MM.1S (cell line): ENCODE measurements around the gene CLEC2A.

Source experiments
- DNase-seq: peaks from one replicate; pipeline ENCODE4 v3.0.0-alpha.2; 2015
- H2AFZ ChIP-seq: fragments of 300-600 bp; sonication (generic); 2 replicates; pipeline ENCODE4 v1.6.0; 2016; ENCODE audit warnings: antibody characterized with exemption, low read length
- H3F3A ChIP-seq: fragments of 300-600 bp; sonication (generic); 2 replicates; pipeline ENCODE4 v1.6.1; 2016; ENCODE audit warnings: mild to moderate bottlenecking, antibody characterized with exemption, low read length, moderate library complexity, mixed read lengths; ENCODE audit not compliant: insufficient read depth
- H3K27ac ChIP-seq: fragments of 300-600 bp; sonication (generic); 2 replicates; pipeline ENCODE4 v1.5.1; 2016; ENCODE audit warnings: mild to moderate bottlenecking, low read length
- H3K27me3 ChIP-seq: fragments of 300-600 bp; sonication (generic); replicated peaks from 2 replicates; pipeline ENCODE4 v1.6.0; 2016; ENCODE audit warnings: low read length; ENCODE audit not compliant: insufficient read depth
- H3K36me3 ChIP-seq: fragments of 300-600 bp; sonication (generic); replicated peaks from 2 replicates; pipeline ENCODE4 v1.6.1; 2016; ENCODE audit warnings: mild to moderate bottlenecking, low read length, mixed read lengths; ENCODE audit not compliant: insufficient read depth
- H3K4me1 ChIP-seq: fragments of 300-600 bp; sonication (generic); 2 replicates; pipeline ENCODE4 v1.6.1; 2016; ENCODE audit warnings: low read length, mixed read lengths
- H3K4me2 ChIP-seq: fragments of 300-600 bp; sonication (generic); 2 replicates; pipeline ENCODE4 v1.6.0; 2016; ENCODE audit warnings: low read depth, low read length
- H3K4me3 ChIP-seq: fragments of 300-600 bp; sonication (generic); 2 replicates; pipeline ENCODE4 v1.5.1; 2016; ENCODE audit warnings: low read length, mixed read lengths
- H3K79me2 ChIP-seq: fragments of 300-600 bp; sonication (generic); 2 replicates; pipeline ENCODE4 v1.6.1; 2016; ENCODE audit warnings: mixed run types, low read length, mixed read lengths
- H3K9ac ChIP-seq: fragments of 300-600 bp; sonication (generic); 2 replicates; pipeline ENCODE4 v1.6.1; 2016; ENCODE audit warnings: low read length, mixed read lengths
- H3K9me2 ChIP-seq: fragments of 300-600 bp; sonication (generic); replicated peaks from 2 replicates; pipeline ENCODE4 v1.6.1; 2016; ENCODE audit warnings: mild to moderate bottlenecking, low read length, mixed read lengths; ENCODE audit not compliant: insufficient read depth
- H3K9me3 ChIP-seq: fragments of 300-600 bp; sonication (generic); replicated peaks from 2 replicates; pipeline ENCODE4 v1.6.1; 2016; ENCODE audit warnings: mild to moderate bottlenecking, low read length, mixed read lengths; ENCODE audit not compliant: insufficient read depth
- H4K20me1 ChIP-seq: fragments of 300-600 bp; sonication (generic); 2 replicates; pipeline ENCODE4 v1.6.1; 2016; ENCODE audit warnings: mild to moderate bottlenecking, low read length, moderate library complexity, mixed read lengths; ENCODE audit not compliant: insufficient read depth
- EZH2 ChIP-seq: fragments of 300-600 bp; sonication (generic); optimal IDR thresholded peaks from 2 replicates; pipeline ENCODE3; 2017; ENCODE audit warnings: low read depth, mild to moderate bottlenecking, antibody characterized with exemption, low read length, mixed read lengths
- EZH2phosphoT487 ChIP-seq: fragments of 300-600 bp; sonication (generic); IDR thresholded peaks from 2 replicates; pipeline ENCODE4 v1.6.1; 2018; ENCODE audit warnings: antibody characterized with exemption, low read length
- TF ChIP-seq, protein P1 (sequence below): fragments of 300-600 bp; sonication (generic); IDR thresholded peaks from 2 replicates; pipeline ENCODE4 v1.5.1; 2016; ENCODE audit warnings: antibody characterized with exemption, low read length, mixed read lengths

CLEC2A gene

DNA sequence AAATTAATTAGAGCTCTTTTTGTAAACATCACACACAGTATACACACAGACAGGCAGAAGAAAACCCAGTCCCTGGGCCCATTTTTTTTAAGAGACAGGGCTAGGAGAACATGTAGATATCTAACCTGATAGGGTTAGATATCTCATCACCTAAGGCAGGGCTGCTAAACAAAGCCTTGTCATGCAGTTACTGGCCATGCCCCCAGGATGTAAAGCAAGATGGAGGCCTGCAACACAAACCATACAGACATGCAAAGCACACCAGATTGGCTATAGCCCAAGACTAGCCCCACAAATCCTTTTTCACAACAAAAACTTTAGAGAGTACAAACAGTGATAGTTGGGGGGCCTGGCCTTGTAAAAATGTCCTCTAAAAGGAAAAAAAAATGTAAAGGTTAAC lies 20.5 kb downstream of the CLEC2A start:
- Histone ChIP-seq H3K9me2 (no peaks in the 10 kb centered on the region), H2AFZ (no peak overlapping the region), H4K20me1 (no peaks in the 10 kb centered on the region), H3K27me3 (no peaks in the 10 kb centered on the region), H3K79me2 (no peaks in the 10 kb centered on the region), H3K36me3 (no peaks in the 10 kb centered on the region), H3K9ac (no peak overlapping the region), H3F3A (no peaks in the 10 kb centered on the region), H3K4me3 (no peak overlapping the region), H3K27ac (no peak overlapping the region), H3K4me1 (no peaks in the 10 kb centered on the region), H3K9me3 (no peaks in the 10 kb centered on the region), H3K4me2 (no peak overlapping the region)
- DNase-seq, result no peak
- TF ChIP-seq EZH2, result no peak
- TF ChIP-seq, protein P1, sequence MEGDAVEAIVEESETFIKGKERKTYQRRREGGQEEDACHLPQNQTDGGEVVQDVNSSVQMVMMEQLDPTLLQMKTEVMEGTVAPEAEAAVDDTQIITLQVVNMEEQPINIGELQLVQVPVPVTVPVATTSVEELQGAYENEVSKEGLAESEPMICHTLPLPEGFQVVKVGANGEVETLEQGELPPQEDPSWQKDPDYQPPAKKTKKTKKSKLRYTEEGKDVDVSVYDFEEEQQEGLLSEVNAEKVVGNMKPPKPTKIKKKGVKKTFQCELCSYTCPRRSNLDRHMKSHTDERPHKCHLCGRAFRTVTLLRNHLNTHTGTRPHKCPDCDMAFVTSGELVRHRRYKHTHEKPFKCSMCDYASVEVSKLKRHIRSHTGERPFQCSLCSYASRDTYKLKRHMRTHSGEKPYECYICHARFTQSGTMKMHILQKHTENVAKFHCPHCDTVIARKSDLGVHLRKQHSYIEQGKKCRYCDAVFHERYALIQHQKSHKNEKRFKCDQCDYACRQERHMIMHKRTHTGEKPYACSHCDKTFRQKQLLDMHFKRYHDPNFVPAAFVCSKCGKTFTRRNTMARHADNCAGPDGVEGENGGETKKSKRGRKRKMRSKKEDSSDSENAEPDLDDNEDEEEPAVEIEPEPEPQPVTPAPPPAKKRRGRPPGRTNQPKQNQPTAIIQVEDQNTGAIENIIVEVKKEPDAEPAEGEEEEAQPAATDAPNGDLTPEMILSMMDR, result no peak
- TF ChIP-seq EZH2phosphoT487, result no peak

DNA sequence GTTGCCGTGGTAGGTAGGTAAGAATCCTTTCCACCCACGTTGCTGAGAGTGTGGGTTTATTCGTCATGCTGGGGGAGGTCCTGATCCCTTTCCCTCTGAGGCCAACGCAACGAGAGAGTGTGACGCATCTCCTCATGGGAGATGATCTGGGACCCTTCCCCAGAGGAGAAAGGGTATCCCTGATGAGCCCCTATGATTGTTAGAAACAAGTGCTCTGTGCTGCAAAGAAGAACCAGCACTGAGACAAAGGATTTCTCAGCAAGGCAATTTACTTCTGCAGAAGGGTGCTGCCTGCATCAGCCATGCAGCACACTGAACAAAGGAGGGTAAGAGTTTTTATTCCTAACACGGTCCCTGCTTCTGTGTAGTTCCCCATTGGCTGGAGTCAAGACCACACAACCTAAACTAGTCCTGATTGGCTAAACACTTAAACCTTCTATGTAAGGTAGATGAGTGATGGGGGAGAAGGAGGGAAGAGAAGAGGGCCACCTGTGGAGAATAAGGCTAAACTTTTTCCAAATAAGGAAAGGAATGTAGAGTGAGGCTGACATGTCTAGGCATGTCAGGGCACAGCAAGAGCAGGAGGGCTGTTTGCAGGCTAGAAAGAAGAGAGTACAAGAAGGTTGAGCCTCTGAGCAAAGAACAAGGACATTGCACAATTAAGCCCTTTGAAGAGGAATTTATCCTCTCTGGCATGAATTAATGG lies 21.3 kb downstream of the CLEC2A start:
- H3K9ac ChIP-seq, result no peak overlapping the region
- no peaks in the 10 kb centered on the region for H3K9me3 ChIP-seq
- no peak overlapping the region for H2AFZ ChIP-seq
- TF ChIP-seq, protein P1, result no peak
- TF ChIP-seq EZH2phosphoT487 (no peak), EZH2 (no peak)
- no peaks in the 10 kb centered on the region for H3K4me1 ChIP-seq
- no peak overlapping the region for H3K27ac ChIP-seq
- no peak overlapping the region for H3K4me3 ChIP-seq
- no peaks in the 10 kb centered on the region for H3K36me3 ChIP-seq
- no peak overlapping the region for H3K4me2 ChIP-seq
- H4K20me1 ChIP-seq, result no peaks in the 10 kb centered on the region
- H3F3A ChIP-seq, result no peaks in the 10 kb centered on the region
- no peak for DNase-seq
- no peaks in the 10 kb centered on the region for H3K79me2 ChIP-seq
- no peaks in the 10 kb centered on the region for H3K27me3 ChIP-seq
- no peaks in the 10 kb centered on the region for H3K9me2 ChIP-seq

DNA sequence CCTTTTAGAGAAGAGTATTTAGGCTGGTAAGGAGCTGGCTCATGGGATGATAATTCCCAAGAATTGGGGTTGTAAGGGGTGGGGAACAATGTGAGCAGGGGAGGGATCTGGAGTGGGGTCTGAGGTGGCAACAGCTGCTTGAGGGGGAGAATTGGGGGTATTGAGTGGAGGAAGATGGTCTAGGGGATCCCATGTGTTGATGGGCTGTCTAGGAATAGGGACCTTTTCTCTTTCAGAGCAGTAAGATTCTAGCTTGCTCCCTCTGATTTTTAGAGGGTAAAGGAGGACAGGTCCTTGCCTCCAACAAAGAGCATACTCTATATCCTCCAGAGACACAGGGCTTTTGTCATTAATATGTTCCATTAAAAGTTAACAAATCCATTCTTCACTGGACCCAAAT lies 22.4 kb downstream of the CLEC2A start:
- Histone ChIP-seq H4K20me1 (no peaks in the 10 kb centered on the region), H3K4me1 (no peaks in the 10 kb centered on the region), H3K27me3 (no peaks in the 10 kb centered on the region), H3K9ac (no peak overlapping the region), H3K27ac (no peak overlapping the region), H3K4me3 (no peak overlapping the region), H3K4me2 (no peak overlapping the region), H3K9me3 (no peaks in the 10 kb centered on the region), H2AFZ (no peak overlapping the region), H3K9me2 (no peaks in the 10 kb centered on the region), H3K79me2 (no peaks in the 10 kb centered on the region), H3F3A (no peaks in the 10 kb centered on the region), H3K36me3 (no peaks in the 10 kb centered on the region)
- no peak for DNase-seq
- TF ChIP-seq EZH2, result no peak
- TF ChIP-seq, protein P1, result no peak
- no peak for TF ChIP-seq EZH2phosphoT487
